Fibroblast of lung (primary cell): ENCODE measurements around the gene TIMP2.

Experiments
- EZH2 ChIP-seq: IDR thresholded peaks from 2 replicates; pipeline ENCODE4 v1.5.1; 2012; ENCODE audit warnings: low read length, control low read depth, mild to moderate bottlenecking; ENCODE audit errors: missing control alignments
- TF ChIP-seq, protein P1 (sequence below), 2 donors: IDR thresholded peaks in 1 of 2; conservative IDR thresholded peaks in 1 of 2; 1 replicate in 1 of 2; 2 replicates in 1 of 2; pipeline ENCODE4 v1.5.1; 2011 to 2012; ENCODE audit warnings: low read length in 2 of 2, control low read depth in 1 of 2, inconsistent platforms in 1 of 2, low read depth in 1 of 2, mild to moderate bottlenecking in 1 of 2

DNA sequence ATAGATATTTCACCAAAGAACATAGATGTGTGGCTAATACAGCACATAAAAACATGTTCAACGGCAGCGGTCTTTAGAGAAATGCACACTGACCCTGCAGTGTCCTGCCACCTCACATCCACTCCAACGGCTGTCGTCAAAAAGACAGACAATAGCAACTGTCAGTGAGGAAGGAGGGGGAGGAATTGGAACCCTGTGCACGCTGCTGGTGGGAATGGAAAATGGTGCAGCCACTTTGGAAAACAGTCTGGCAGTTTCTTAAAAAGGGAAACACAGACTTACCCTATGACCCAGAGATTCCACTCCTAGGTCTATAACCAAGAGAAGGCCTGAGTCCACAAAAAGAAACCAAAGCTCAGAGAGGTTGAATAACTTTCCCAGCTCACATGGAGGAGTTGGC lies 29.9 kb downstream of the TIMP2 start:
- TF ChIP-seq, protein P1, sequence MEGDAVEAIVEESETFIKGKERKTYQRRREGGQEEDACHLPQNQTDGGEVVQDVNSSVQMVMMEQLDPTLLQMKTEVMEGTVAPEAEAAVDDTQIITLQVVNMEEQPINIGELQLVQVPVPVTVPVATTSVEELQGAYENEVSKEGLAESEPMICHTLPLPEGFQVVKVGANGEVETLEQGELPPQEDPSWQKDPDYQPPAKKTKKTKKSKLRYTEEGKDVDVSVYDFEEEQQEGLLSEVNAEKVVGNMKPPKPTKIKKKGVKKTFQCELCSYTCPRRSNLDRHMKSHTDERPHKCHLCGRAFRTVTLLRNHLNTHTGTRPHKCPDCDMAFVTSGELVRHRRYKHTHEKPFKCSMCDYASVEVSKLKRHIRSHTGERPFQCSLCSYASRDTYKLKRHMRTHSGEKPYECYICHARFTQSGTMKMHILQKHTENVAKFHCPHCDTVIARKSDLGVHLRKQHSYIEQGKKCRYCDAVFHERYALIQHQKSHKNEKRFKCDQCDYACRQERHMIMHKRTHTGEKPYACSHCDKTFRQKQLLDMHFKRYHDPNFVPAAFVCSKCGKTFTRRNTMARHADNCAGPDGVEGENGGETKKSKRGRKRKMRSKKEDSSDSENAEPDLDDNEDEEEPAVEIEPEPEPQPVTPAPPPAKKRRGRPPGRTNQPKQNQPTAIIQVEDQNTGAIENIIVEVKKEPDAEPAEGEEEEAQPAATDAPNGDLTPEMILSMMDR (conservative IDR thresholded peaks at IDR 0.05 in 1 of 2, IDR thresholded peaks at IDR 0.05 in 1 of 2; ENCODE audit: low read depth in 1 of 2, low read length in 2 of 2) = no peak
- no peak for TF ChIP-seq EZH2
